CD14-positive monocyte (primary cell): ENCODE results near the gene TMEM132D. TPM values are rescaled to one million over a fixed set of nuclear protein-coding genes. Genes with fewer than 3 reads are reported as not detected.

Source experiments
- DNase-seq, 3 donors: peaks; one replicate each; pipeline ENCODE4 v3.0.0-alpha.2; 2011 to 2022
- H2AFZ ChIP-seq: 2 replicates; pipeline ENCODE4 v1.6.0; 2012; ENCODE audit warnings: mild to moderate bottlenecking, low read depth, low read length, inconsistent platforms; ENCODE audit not compliant: insufficient read depth, poor library complexity, severe bottlenecking
- H3K27ac ChIP-seq, 2 donors: 1 replicate in 1 of 2; 2 replicates in 1 of 2; pipeline ENCODE4 v1.5.1; 2012 to 2013; ENCODE audit warnings: low read length in 2 of 2, control low read depth in 1 of 2, inconsistent platforms in 1 of 2, low read depth in 1 of 2, mild to moderate bottlenecking in 1 of 2
- H3K27me3 ChIP-seq, 2 donors: one replicate each; pipeline versions ENCODE4 v1.6.0 to v1.6.1; 2011 to 2013; ENCODE audit warnings: low read length in 2 of 2; ENCODE audit not compliant: control insufficient read depth in 2 of 2, insufficient read depth in 2 of 2
- H3K36me3 ChIP-seq, 2 donors: replicated peaks in 1 of 2; 1 replicate in 1 of 2; 2 replicates in 1 of 2; pipeline versions ENCODE4 v1.5.1 to v1.6.1; 2012 to 2013; ENCODE audit warnings: low read length in 2 of 2, control low read depth in 1 of 2, inconsistent platforms in 1 of 2, mild to moderate bottlenecking in 1 of 2; ENCODE audit not compliant: insufficient read depth in 2 of 2, control insufficient read depth in 1 of 2
- H3K4me1 ChIP-seq, 2 donors: 1 replicate in 1 of 2; 2 replicates in 1 of 2; pipeline versions ENCODE4 v1.5.1 to v1.6.1; 2012 to 2013; ENCODE audit warnings: low read length in 2 of 2, control low read depth in 1 of 2, inconsistent platforms in 1 of 2, mild to moderate bottlenecking in 1 of 2, moderate library complexity in 1 of 2; ENCODE audit not compliant: insufficient read depth in 2 of 2, control insufficient read depth in 1 of 2
- H3K4me2 ChIP-seq: replicated peaks from 2 replicates; pipeline ENCODE3; 2012; ENCODE audit warnings: low read length, moderate library complexity, mild to moderate bottlenecking; ENCODE audit not compliant: poor library complexity, severe bottlenecking; ENCODE audit errors: extremely low read depth
- H3K4me3 ChIP-seq, 3 experiments: fragments of 200-600 bp in 1 of 3; sonication (generic) in 1 of 3; replicated peaks in 1 of 3; 1 replicate in 2 of 3; 2 replicates in 1 of 3; pipeline ENCODE4 v1.5.1; 2011 to 2013; ENCODE audit warnings: low read length in 3 of 3, mild to moderate bottlenecking in 3 of 3, control low read depth in 2 of 3, low read depth in 2 of 3, inconsistent platforms in 1 of 3, moderate library complexity in 1 of 3
- H3K79me2 ChIP-seq: 2 replicates; pipeline ENCODE4 v1.6.0; 2012; ENCODE audit warnings: mild to moderate bottlenecking, control low read depth, inconsistent platforms, low read length, moderate library complexity; ENCODE audit not compliant: insufficient read depth
- H3K9ac ChIP-seq: 2 replicates; pipeline ENCODE4 v1.6.0; 2017; ENCODE audit warnings: low read length, mild to moderate bottlenecking; ENCODE audit not compliant: insufficient read depth, poor library complexity, severe bottlenecking
- H3K9me3 ChIP-seq, 2 donors: replicated peaks in 1 of 2; 1 replicate in 1 of 2; 2 replicates in 1 of 2; pipeline versions ENCODE4 v1.5.1 to v1.6.1; 2012 to 2013; ENCODE audit warnings: low read length in 2 of 2, control low read depth in 1 of 2; ENCODE audit not compliant: control insufficient read depth in 1 of 2, insufficient read depth in 1 of 2
- H4K20me1 ChIP-seq: 2 replicates; pipeline ENCODE4 v1.6.0; 2012; ENCODE audit warnings: mild to moderate bottlenecking, low read length, control low read depth, moderate library complexity; ENCODE audit not compliant: insufficient read depth
- H3K27ac Mint-ChIP-seq, 7 donors: one replicate each; pipeline ENCODE4 v1.8.0; 2020; ENCODE audit warnings: mild to moderate bottlenecking in 7 of 7, mixed read lengths in 7 of 7, moderate library complexity in 6 of 7, inconsistent platforms in 2 of 7
- H3K27me3 Mint-ChIP-seq, 3 donors: one replicate each; pipeline ENCODE4 v1.8.0; 2021 to 2022; ENCODE audit warnings: low read depth in 3 of 3, mild to moderate bottlenecking in 3 of 3, mixed read lengths in 3 of 3, moderate library complexity in 3 of 3, inconsistent platforms in 1 of 3
- H3K36me3 Mint-ChIP-seq, 2 donors: one replicate each; pipeline ENCODE4 v1.8.0; 2020; ENCODE audit warnings: mixed read lengths in 2 of 2, inconsistent platforms in 1 of 2, mild to moderate bottlenecking in 1 of 2
- H3K4me1 Mint-ChIP-seq: one replicate; pipeline ENCODE4 v1.8.0; 2020; ENCODE audit warnings: mild to moderate bottlenecking, mixed read lengths
- H3K4me3 Mint-ChIP-seq, 2 donors: one replicate each; pipeline ENCODE4 v1.8.0; 2020; ENCODE audit warnings: mild to moderate bottlenecking in 2 of 2, mixed read lengths in 2 of 2, moderate library complexity in 1 of 2
- H3K9me3 Mint-ChIP-seq, 7 donors: one replicate each; pipeline ENCODE4 v1.8.0; 2020 to 2022; ENCODE audit warnings: mixed read lengths in 7 of 7, mild to moderate bottlenecking in 6 of 7, moderate library complexity in 6 of 7, inconsistent platforms in 2 of 7
- CTCF ChIP-seq: fragments of 200-600 bp; IDR thresholded peaks from one replicate; pipeline ENCODE4 v1.8.0; 2022; ENCODE audit warnings: antibody characterized with exemption, mild to moderate bottlenecking
- WGBS: methylation state at CpG from one replicate; pipeline ENCODE4 v1.1.5; 2013; ENCODE audit warnings: missing lambda C conversion rate; ENCODE audit not compliant: insufficient coverage; 5-methylcytosine and 5-hydroxymethylcytosine counted together
- intact Hi-C, 2 donors: fragments of 100-400 bp; cut with micrococcal nuclease; formaldehyde crosslinking; loops; one replicate each; pipeline versions ENCODE4 v1.15.0 to v1.15.1; 2023
- polyA plus RNA-seq, 3 donors: library from polyadenylated mRNA; depleted of rRNA in 1 of 3; unstranded in 2 of 3; stranded (reverse) in 1 of 3; fragments of 300-500 nt in 2 of 3; fragments of >200 nt in 1 of 3; fragmentation: Illumina TruSeq in 2 of 3; gene quantifications; 1 replicate in 2 of 3; 2 replicates in 1 of 3; pipeline ENCODE4 v1.2.3, GENCODE V29; 2012 to 2021

The TMEM132D gene
- polyA plus RNA-seq, 3 donors, result 0.04 TPM; not detected in 2

GRCh38 chr12:129081755-129082250, 822.0 kb downstream of the TMEM132D start:
- Histone ChIP-seq H3K4me2 (no peak overlapping the region), H3K9ac (no peak overlapping the region), H3K27ac (no peak overlapping the region), H3K79me2 (no peaks in the 10 kb centered on the region), H2AFZ (no peak overlapping the region), H3K9me3 (no peaks in the 10 kb centered on the region), H3K4me1 (no peaks in the 10 kb centered on the region), H3K36me3 (no peaks in the 10 kb centered on the region), H3K4me3 (no peak overlapping the region), H3K27me3 (no peaks in the 10 kb centered on the region), H4K20me1 (no peaks in the 10 kb centered on the region)
- no peak overlapping the region for H3K4me3 Mint-ChIP-seq
- intact Hi-C loops, result no loop called here
- H3K36me3 Mint-ChIP-seq, result no peaks in the 10 kb centered on the region
- peaks cover 0 to 5% (median 1%) of the 10 kb centered on the region in 7 donors for H3K9me3 Mint-ChIP-seq
- 82% methylated on average over 9 of the region's 14 CpGs for WGBS
- peaks cover 0 to 1% (median 0%) of the 10 kb centered on the region in 3 donors for H3K27me3 Mint-ChIP-seq
- no peak for DNase-seq
- no peak overlapping the region for H3K27ac Mint-ChIP-seq
- no peaks in the 10 kb centered on the region for H3K4me1 Mint-ChIP-seq
- no peak for TF ChIP-seq CTCF

- no peak overlapping the region for H3K4me2 ChIP-seq
- peaks cover 0 to 5% (median 1%) of the 10 kb centered on the region in 7 donors for H3K9me3 Mint-ChIP-seq
- no peaks in the 10 kb centered on the region for H3K36me3 Mint-ChIP-seq
- no peak overlapping the region for H3K9ac ChIP-seq
- DNase-seq, result no peak
- 89% methylated on average over 11 of the region's 13 CpGs for WGBS
- H3K9me3 ChIP-seq, result no peaks in the 10 kb centered on the region
- H2AFZ ChIP-seq, result no peak overlapping the region
- H3K27me3 ChIP-seq, result no peaks in the 10 kb centered on the region
- no peak for TF ChIP-seq CTCF
- peaks cover 0 to 1% (median 0%) of the 10 kb centered on the region in 3 donors for H3K27me3 Mint-ChIP-seq
- intact Hi-C loops, result no loop called here
- H3K4me1 ChIP-seq, result no peaks in the 10 kb centered on the region
- no peaks in the 10 kb centered on the region for H3K79me2 ChIP-seq
- no peak overlapping the region for H3K27ac ChIP-seq
- H3K4me1 Mint-ChIP-seq, result no peaks in the 10 kb centered on the region
- no peak overlapping the region for H3K27ac Mint-ChIP-seq
- H3K36me3 ChIP-seq, result no peaks in the 10 kb centered on the region
- H3K4me3 ChIP-seq, result no peak overlapping the region
- H4K20me1 ChIP-seq, result no peaks in the 10 kb centered on the region
- H3K4me3 Mint-ChIP-seq, result no peak overlapping the region
These were observed 823.0 kb downstream of the TMEM132D start for GRCh38 chr12:129080821-129081220.
